SH-SY5Y (cell line): ENCODE data around the gene MAMDC4.
"Not testable (repeated sequence)": the region's sequence is repeated elsewhere in the genome, so short reads cannot be mapped to it uniquely, and the experiment has no call there.

ENCODE experiments used
- GATA2 ChIP-seq: IDR thresholded peaks from 2 replicates; pipeline ENCODE4 v1.6.1; 2011; ENCODE audit warnings: mild to moderate bottlenecking, low read depth, low read length
- GATA3 ChIP-seq: IDR thresholded peaks from 2 replicates; pipeline ENCODE4 v1.6.1; 2011; ENCODE audit warnings: low read depth, mild to moderate bottlenecking, low read length, moderate library complexity

The MAMDC4 gene

GRCh38 chr9:136842380-136842948 lies 9.7 kb upstream of the MAMDC4 start, which contains the start of gene AJM1:
TSS of gene AJM1 (plus strand) at chr9:136842478. CDS start at chr9:136844415, 1,937 bp downstream.
- TF ChIP-seq GATA3, GATA2: not testable (repeated sequence)

GRCh38 chr9:136844761-136845464 lies 7.2 kb upstream of the MAMDC4 start:
- TF ChIP-seq GATA3 (no peak), GATA2 (no peak)

GRCh38 chr9:136845465-136846260 lies 6.5 kb upstream of the MAMDC4 start:
- TF ChIP-seq GATA2 (no peak), GATA3 (no peak)

GRCh38 chr9:136846376-136847087 lies 5.6 kb upstream of the MAMDC4 start:
- TF ChIP-seq GATA3: no peak
- TF ChIP-seq GATA2: no peak

GRCh38 chr9:136847088-136847825 lies 4.9 kb upstream of the MAMDC4 start:
- no peak for TF ChIP-seq GATA3
- TF ChIP-seq GATA2: no peak

- TF ChIP-seq GATA2 (no peak), GATA3 (no peak)
These were observed 4.2 kb upstream of the MAMDC4 start for GRCh38 chr9:136847826-136848392.

- TF ChIP-seq GATA3 (no peak), GATA2 (no peak)
These were observed 3.6 kb upstream of the MAMDC4 start for GRCh38 chr9:136848393-136849037.

- TF ChIP-seq GATA3 (no peak), GATA2 (no peak; the same call in 1 of the 2 replicates)
These were observed 2.8 kb upstream of the MAMDC4 start, which contains the start of gene PHPT1 for GRCh38 chr9:136849038-136849959. TSS of gene PHPT1 (plus strand) at chr9:136849409. CDS start at chr9:136849431, 22 bp downstream.

GRCh38 chr9:136849960-136850865 lies 1.9 kb upstream of the MAMDC4 start:
- no peak for TF ChIP-seq GATA3
- TF ChIP-seq GATA2: no peak

GRCh38 chr9:136850866-136851775 lies 1.0 kb upstream of the MAMDC4 start:
- no peak for TF ChIP-seq GATA3
- TF ChIP-seq GATA2: no peak
